HepG2 (cell line): Measurements from ENCODE around the gene RBP4. TPM values are rescaled to one million over a fixed set of nuclear protein-coding genes. Genes with fewer than 3 reads are reported as not detected.

ENCODE experiments used
- ATAC-seq: fragments of 200-7000 bp; cut with Tn5 transposase; 3 replicates; pipeline ENCODE4 v1.9.1; 2020; ENCODE audit warnings: mild to moderate bottlenecking, moderate library complexity
- BruUV-seq: library from RNA; stranded (reverse); fragments of 400-500 nt; replicated peaks from 2 replicates; lab custom pipeline; 2021; lab: Mats Ljungman, UMichigan
- CTCF ChIA-PET: fragments of 300-600 bp; formaldehyde crosslinking; extraction: SDS; loops from one replicate; lab custom pipeline; 2021; ENCODE audit warnings: low total read pairs, inconsistent platforms, low intra/inter-chr PET ratio; lab: Yijun Ruan, JAX
- POLR2A ChIA-PET: fragments of 350-600 bp; sonication (Branson Sonifier 250); formaldehyde crosslinking; loops from one replicate; lab custom pipeline; 2020; ENCODE audit warnings: antibody characterized with exemption, inconsistent platforms; lab: Yijun Ruan, JAX
- DNase-seq: peaks from one replicate; pipeline ENCODE4 v3.0.0-alpha.2; 2015; ENCODE audit warnings: low spot score
- FAIRE-seq: peaks from 3 replicates; lab custom pipeline; 2011; peaks lifted over from hg19 to GRCh38; lab: Jason Lieb, UNC
- H2AFZ ChIP-seq: one replicate; pipeline ENCODE4 v1.6.1; 2011; ENCODE audit warnings: low read length, inconsistent platforms
- H3K27ac ChIP-seq: fragments of 300-600 bp; 3 replicates; pipeline ENCODE4 v1.8.0; 2011; ENCODE audit warnings: mixed run types, mild to moderate bottlenecking, mixed read lengths, low read length, inconsistent platforms; ENCODE audit not compliant: insufficient read depth; ENCODE audit errors: extremely low read length
- H3K27me3 ChIP-seq, 2 experiments: fragments of 200-600 bp in 1 of 2; 2 replicates in 1 of 2; 3 replicates in 1 of 2; pipeline versions ENCODE4 v1.6.0 to v1.8.0; 2011; ENCODE audit warnings: low read length in 2 of 2, mild to moderate bottlenecking in 2 of 2, moderate library complexity in 2 of 2, inconsistent platforms in 1 of 2; ENCODE audit not compliant: insufficient read depth in 2 of 2, control insufficient read depth in 1 of 2
- H3K36me3 ChIP-seq, 2 experiments: fragments of 200-600 bp in 1 of 2; replicated peaks in 1 of 2; 2 replicates in 1 of 2; 3 replicates in 1 of 2; pipeline versions ENCODE4 v1.5.1 to v1.8.0; 2011; ENCODE audit warnings: low read length in 2 of 2, inconsistent platforms in 1 of 2; ENCODE audit not compliant: insufficient read depth in 2 of 2, control insufficient read depth in 1 of 2
- H3K4me1 ChIP-seq: 2 replicates; pipeline ENCODE4 v1.5.1; 2012; ENCODE audit warnings: low read length, inconsistent platforms; ENCODE audit not compliant: insufficient read depth
- H3K4me2 ChIP-seq: 2 replicates; pipeline ENCODE4 v1.6.0; 2011; ENCODE audit warnings: low read depth, low read length, inconsistent platforms
- H3K4me3 ChIP-seq, 3 experiments: fragments of 200-600 bp in 1 of 3; sonication (generic), shearing (Covaris generic) in 1 of 3; replicated peaks in 1 of 3; 2 replicates each; pipeline ENCODE4 v1.5.1; 2011 to 2016; ENCODE audit warnings: low read length in 3 of 3, inconsistent platforms in 2 of 3, low read depth in 2 of 3, mild to moderate bottlenecking in 2 of 3, control low read depth in 1 of 3, mixed read lengths in 1 of 3; ENCODE audit not compliant: insufficient read depth in 1 of 3
- H3K79me2 ChIP-seq: one replicate; pipeline ENCODE4 v1.6.1; 2011; ENCODE audit warnings: low read length, inconsistent platforms; ENCODE audit not compliant: insufficient read depth
- H3K9ac ChIP-seq: 2 replicates; pipeline ENCODE4 v1.6.0; 2011; ENCODE audit warnings: mild to moderate bottlenecking, low read depth, low read length, inconsistent platforms; ENCODE audit not compliant: insufficient read depth
- H3K9me3 ChIP-seq: 2 replicates; pipeline ENCODE4 v1.5.1; 2012; ENCODE audit warnings: mild to moderate bottlenecking, low read length
- H4K20me1 ChIP-seq: 2 replicates; pipeline ENCODE4 v1.6.0; 2011; ENCODE audit warnings: inconsistent platforms, mild to moderate bottlenecking, low read length, moderate library complexity; ENCODE audit not compliant: insufficient read depth
- AGO1 ChIP-seq: fragments of 200-400 bp; formaldehyde crosslinking; IDR thresholded peaks from 2 replicates; pipeline ENCODE4 v1.6.1; 2017; ENCODE audit warnings: mild to moderate bottlenecking, low read depth, low read length, moderate library complexity; ENCODE audit not compliant: poor library complexity, severe bottlenecking
- CHD2 ChIP-seq: IDR thresholded peaks from 2 replicates; pipeline ENCODE4 v1.6.1; 2011; ENCODE audit warnings: low read depth, low read length, improper control_type of control experiment
- KLF13 ChIP-seq: sonication (generic); formaldehyde crosslinking; IDR thresholded peaks from 2 replicates; pipeline ENCODE4 v1.4.0; 2020; ENCODE audit warnings: mild to moderate bottlenecking, missing genetic modification reagents
- MIXL1 ChIP-seq: IDR thresholded peaks from 2 replicates; pipeline ENCODE4 v1.6.1; 2016
- SOX6 ChIP-seq, 2 experiments: fragments of 450-650 bp in 1 of 2; sonication (generic) in 1 of 2; formaldehyde crosslinking in 1 of 2; IDR thresholded peaks; 2 replicates each; pipeline versions ENCODE4 v1.4.0 to v1.6.1; 2017 to 2020; ENCODE audit warnings: antibody characterized with exemption in 1 of 2, mild to moderate bottlenecking in 1 of 2, missing genetic modification reagents in 1 of 2
- SRSF9 ChIP-seq: fragments of 200-400 bp; formaldehyde crosslinking; IDR thresholded peaks from 2 replicates; pipeline ENCODE4 v1.6.1; 2018; ENCODE audit warnings: borderline replicate concordance, mild to moderate bottlenecking, low read depth, low read length; ENCODE audit not compliant: insufficient read depth, poor library complexity, severe bottlenecking
- ZNF263 ChIP-seq: sonication (generic); formaldehyde crosslinking; IDR thresholded peaks from 2 replicates; pipeline ENCODE4 v1.4.0; 2020; ENCODE audit warnings: missing genetic modification reagents
- ZNF3 ChIP-seq: IDR thresholded peaks from 2 replicates; pipeline ENCODE4 v1.7.0; 2017; ENCODE audit warnings: inconsistent platforms
- WGBS: methylation state at CpG from one replicate; pipeline ENCODE4 v1.1.6; 2017; ENCODE audit warnings: low lambda C conversion rate; 5-methylcytosine and 5-hydroxymethylcytosine counted together
- in situ Hi-C: cut with HindIII; loops from 2 replicates; pipeline ENCODE4 v1.10.0; 2017; ENCODE audit warnings: low pct_unique_long_range_greater_than_20kb; ENCODE audit not compliant: extremely low pct_ligation_motif_present
- intact Hi-C: fragments of 100-400 bp; cut with micrococcal nuclease; formaldehyde crosslinking; loops from one replicate; pipeline ENCODE4 v1.10.0; 2022; ENCODE audit not compliant: unreplicated experiment
- polyA plus RNA-seq, 8 experiments: library from polyadenylated mRNA; depleted of rRNA in 3 of 8; stranded (reverse) in 7 of 8; unstranded in 1 of 8; fragments of >200 nt; fragmentation: Illumina TruSeq in 4 of 8; extraction: Trizol in 4 of 8; gene quantifications; 2 replicates each; pipeline versions ENCODE4 v1.2.1 to v1.2.3, GENCODE V29; 2011 to 2016; ENCODE audit warnings: low read depth in 4 of 8, missing spikeins in 1 of 8, mixed read lengths in 1 of 8; ENCODE audit not compliant: insufficient read depth in 1 of 8
- total RNA-seq, 5 experiments: library from RNA; depleted of rRNA; stranded (reverse); fragments of >200 nt; fragmentation: Illumina TruSeq; extraction: Trizol; gene quantifications; 2 replicates each; pipeline ENCODE4 v1.2.3, GENCODE V29; 2016; ENCODE audit warnings: low read depth in 1 of 5
- TF ChIP-seq, protein P1 (sequence below): sonication (generic); formaldehyde crosslinking; IDR thresholded peaks from 2 replicates; pipeline ENCODE4 v1.4.0; 2020; ENCODE audit warnings: missing genetic modification reagents
- TF ChIP-seq, protein P2 (sequence below): sonication (generic); formaldehyde crosslinking; IDR thresholded peaks from 2 replicates; pipeline ENCODE4 v1.5.1; 2020; ENCODE audit warnings: mild to moderate bottlenecking, missing genetic modification reagents, borderline replicate concordance
- TF ChIP-seq, protein P3 (sequence below): sonication (generic); formaldehyde crosslinking; IDR thresholded peaks from 2 replicates; pipeline ENCODE4 v1.9.0; 2021; ENCODE audit warnings: missing genetic modification reagents, borderline replicate concordance
- TF ChIP-seq, protein P4 (sequence below): sonication (generic); formaldehyde crosslinking; IDR thresholded peaks from 2 replicates; pipeline ENCODE4 v1.5.1; 2020; ENCODE audit warnings: missing genetic modification reagents, mild to moderate bottlenecking, borderline replicate concordance

Gene RBP4
- total and polyA plus RNA-seq, 2 of the 13 experiments (the other 11 are each of a cell fraction or from before 2014, with no cell fraction given): 642 to 931 TPM

DNA sequence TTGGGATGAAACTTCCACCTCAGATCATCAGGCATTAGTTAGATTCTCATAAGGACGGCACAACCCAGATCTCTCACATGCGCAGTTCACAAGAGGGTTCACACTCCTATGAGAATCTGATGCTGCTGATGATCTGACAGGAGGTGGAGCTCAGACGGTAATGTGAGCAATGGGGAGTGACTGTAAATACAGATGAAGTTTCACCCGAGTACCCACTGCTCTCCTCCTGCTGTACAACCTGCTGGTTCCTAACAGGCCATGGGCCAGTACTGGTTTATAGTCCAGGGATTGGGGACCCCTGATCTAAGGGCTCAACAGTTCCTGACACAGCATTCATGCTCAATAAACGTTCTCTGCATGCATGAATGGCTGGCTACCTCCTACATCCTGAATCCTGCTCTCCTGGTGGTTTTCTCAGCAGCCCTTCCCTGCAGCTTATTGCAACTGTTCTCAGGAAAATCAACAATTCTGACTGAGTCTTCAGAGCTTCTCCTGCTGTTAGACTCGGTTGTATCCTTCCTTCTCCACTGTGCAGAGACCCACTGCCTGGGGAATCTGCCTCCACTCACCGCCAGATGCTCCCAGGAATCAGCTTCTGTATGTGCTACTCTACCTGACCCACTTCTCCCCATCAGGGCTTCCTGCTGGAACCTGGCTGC lies 28.7 kb upstream of the RBP4 start:
- TF ChIP-seq, protein P1, sequence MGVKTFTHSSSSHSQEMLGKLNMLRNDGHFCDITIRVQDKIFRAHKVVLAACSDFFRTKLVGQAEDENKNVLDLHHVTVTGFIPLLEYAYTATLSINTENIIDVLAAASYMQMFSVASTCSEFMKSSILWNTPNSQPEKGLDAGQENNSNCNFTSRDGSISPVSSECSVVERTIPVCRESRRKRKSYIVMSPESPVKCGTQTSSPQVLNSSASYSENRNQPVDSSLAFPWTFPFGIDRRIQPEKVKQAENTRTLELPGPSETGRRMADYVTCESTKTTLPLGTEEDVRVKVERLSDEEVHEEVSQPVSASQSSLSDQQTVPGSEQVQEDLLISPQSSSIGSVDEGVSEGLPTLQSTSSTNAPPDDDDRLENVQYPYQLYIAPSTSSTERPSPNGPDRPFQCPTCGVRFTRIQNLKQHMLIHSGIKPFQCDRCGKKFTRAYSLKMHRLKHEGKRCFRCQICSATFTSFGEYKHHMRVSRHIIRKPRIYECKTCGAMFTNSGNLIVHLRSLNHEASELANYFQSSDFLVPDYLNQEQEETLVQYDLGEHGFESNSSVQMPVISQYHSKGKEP: no peak
- TF ChIP-seq, protein P2, sequence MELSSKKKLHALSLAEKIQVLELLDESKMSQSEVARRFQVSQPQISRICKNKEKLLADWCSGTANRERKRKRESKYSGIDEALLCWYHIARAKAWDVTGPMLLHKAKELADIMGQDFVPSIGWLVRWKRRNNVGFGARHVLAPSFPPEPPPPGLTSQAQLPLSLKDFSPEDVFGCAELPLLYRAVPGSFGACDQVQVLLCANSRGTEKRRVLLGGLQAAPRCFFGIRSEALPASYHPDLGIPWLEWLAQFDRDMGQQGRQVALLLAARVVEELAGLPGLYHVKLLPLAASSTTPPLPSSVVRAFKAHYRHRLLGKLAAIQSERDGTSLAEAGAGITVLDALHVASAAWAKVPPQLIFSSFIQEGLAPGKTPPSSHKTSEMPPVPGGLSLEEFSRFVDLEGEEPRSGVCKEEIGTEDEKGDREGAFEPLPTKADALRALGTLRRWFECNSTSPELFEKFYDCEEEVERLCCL: no peak
- TF ChIP-seq SOX6 (IDR thresholded peaks at IDR 0.05): no peak
- TF ChIP-seq SOX6 (CRISPR knock-in tag; IDR thresholded peaks at IDR 0.05): no peak
- TF ChIP-seq, protein P3, sequence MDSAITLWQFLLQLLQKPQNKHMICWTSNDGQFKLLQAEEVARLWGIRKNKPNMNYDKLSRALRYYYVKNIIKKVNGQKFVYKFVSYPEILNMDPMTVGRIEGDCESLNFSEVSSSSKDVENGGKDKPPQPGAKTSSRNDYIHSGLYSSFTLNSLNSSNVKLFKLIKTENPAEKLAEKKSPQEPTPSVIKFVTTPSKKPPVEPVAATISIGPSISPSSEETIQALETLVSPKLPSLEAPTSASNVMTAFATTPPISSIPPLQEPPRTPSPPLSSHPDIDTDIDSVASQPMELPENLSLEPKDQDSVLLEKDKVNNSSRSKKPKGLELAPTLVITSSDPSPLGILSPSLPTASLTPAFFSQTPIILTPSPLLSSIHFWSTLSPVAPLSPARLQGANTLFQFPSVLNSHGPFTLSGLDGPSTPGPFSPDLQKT (CRISPR knock-in tag): no peak
- no peak for TF ChIP-seq CHD2
- TF ChIP-seq ZNF263 (CRISPR knock-in tag): no peak
- TF ChIP-seq KLF13: no peak
- TF ChIP-seq MIXL1 (CRISPR knock-in tag): no peak
- TF ChIP-seq, protein P4, sequence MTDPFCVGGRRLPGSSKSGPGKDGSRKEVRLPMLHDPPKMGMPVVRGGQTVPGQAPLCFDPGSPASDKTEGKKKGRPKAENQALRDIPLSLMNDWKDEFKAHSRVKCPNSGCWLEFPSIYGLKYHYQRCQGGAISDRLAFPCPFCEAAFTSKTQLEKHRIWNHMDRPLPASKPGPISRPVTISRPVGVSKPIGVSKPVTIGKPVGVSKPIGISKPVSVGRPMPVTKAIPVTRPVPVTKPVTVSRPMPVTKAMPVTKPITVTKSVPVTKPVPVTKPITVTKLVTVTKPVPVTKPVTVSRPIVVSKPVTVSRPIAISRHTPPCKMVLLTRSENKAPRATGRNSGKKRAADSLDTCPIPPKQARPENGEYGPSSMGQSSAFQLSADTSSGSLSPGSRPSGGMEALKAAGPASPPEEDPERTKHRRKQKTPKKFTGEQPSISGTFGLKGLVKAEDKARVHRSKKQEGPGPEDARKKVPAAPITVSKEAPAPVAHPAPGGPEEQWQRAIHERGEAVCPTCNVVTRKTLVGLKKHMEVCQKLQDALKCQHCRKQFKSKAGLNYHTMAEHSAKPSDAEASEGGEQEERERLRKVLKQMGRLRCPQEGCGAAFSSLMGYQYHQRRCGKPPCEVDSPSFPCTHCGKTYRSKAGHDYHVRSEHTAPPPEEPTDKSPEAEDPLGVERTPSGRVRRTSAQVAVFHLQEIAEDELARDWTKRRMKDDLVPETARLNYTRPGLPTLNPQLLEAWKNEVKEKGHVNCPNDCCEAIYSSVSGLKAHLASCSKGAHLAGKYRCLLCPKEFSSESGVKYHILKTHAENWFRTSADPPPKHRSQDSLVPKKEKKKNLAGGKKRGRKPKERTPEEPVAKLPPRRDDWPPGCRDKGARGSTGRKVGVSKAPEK: no peak
- no peak for TF ChIP-seq ZNF3 (CRISPR knock-in tag)
- TF ChIP-seq AGO1: no peak
- no peak for TF ChIP-seq SRSF9

More for the DNA sequence above, 28.7 kb upstream of the RBP4 start:
- Histone ChIP-seq H3K4me3 (no peak overlapping the region), H4K20me1 (no peaks in the 10 kb centered on the region), H2AFZ (no peak overlapping the region), H3K79me2 (no peaks in the 10 kb centered on the region), H3K4me1 (no peaks in the 10 kb centered on the region), H3K9ac (no peak overlapping the region), H3K4me2 (no peak overlapping the region), H3K27me3 (peaks cover 0 to 18% of the 10 kb centered on the region in 2 experiments; a peak in 4 of 5 replicates), H3K9me3 (no peaks in the 10 kb centered on the region), H3K27ac (no peak overlapping the region), H3K36me3 (no peaks in the 10 kb centered on the region)
- ATAC-seq (no peak), FAIRE-seq (no peak), DNase-seq (no peak)
- intact Hi-C loops: no loop called here
- in situ Hi-C loops: no loop called here
- WGBS: 52% methylated on average over 4 of the region's 7 CpGs
- CTCF ChIA-PET: no interaction called here
- BruUV-seq: no TSS peak
- POLR2A ChIA-PET: no interaction called here
